GM19395 (cell line): ENCODE measurements around the gene KLHL30.

Experiments
- ATAC-seq: cut with Tn5 transposase; IDR thresholded peaks from one replicate; pipeline ENCODE4 v1.9.1; 2021; ENCODE audit warnings: mild to moderate bottlenecking, moderate library complexity; ENCODE audit not compliant: unreplicated experiment

The KLHL30 gene

GRCh38 chr2:238172439-238172838, 34.0 kb downstream of the KLHL30 start:
- ATAC-seq, result no peak

GRCh38 chr2:238173692-238174091, 35.2 kb downstream of the KLHL30 start:
- no peak for ATAC-seq

- no peak for ATAC-seq
Observed at GRCh38 chr2:238174291-238174690, 35.8 kb downstream of the KLHL30 start.

- ATAC-seq, result no peak
Observed at GRCh38 chr2:238174701-238175100, 36.2 kb downstream of the KLHL30 start.

- no peak for ATAC-seq
Observed at GRCh38 chr2:238176613-238177012, 38.1 kb downstream of the KLHL30 start.

- ATAC-seq, result no peak
Observed at GRCh38 chr2:238180554-238180953, 42.1 kb downstream of the KLHL30 start.

GRCh38 chr2:238182362-238182761, 43.9 kb downstream of the KLHL30 start:
- no peak for ATAC-seq

GRCh38 chr2:238183821-238184220, 45.4 kb downstream of the KLHL30 start:
- ATAC-seq, result no peak

GRCh38 chr2:238187618-238188548, 49.4 kb downstream of the KLHL30 start:
- ATAC-seq, result no peak

- ATAC-seq, result no peak
Observed at GRCh38 chr2:238190445-238190844, 52.0 kb downstream of the KLHL30 start.
